Peyer's patch (tissue), 4 donors: ENCODE measurements around the gene ZNF576.

ENCODE experiments used
- CTCF ChIP-seq, 6 experiments: fragments of 450-650 bp in 4 of 6; fragments of 200-600 bp in 2 of 6; sonication (generic) in 1 of 6; IDR thresholded peaks; one replicate each; pipeline ENCODE4 v1.5.1; 2017 to 2019; ENCODE audit warnings: antibody characterized with exemption in 6 of 6, mild to moderate bottlenecking in 3 of 6, moderate library complexity in 1 of 6
- POLR2A ChIP-seq, 2 donors: fragments of 450-650 bp; IDR thresholded peaks; one replicate each; pipeline ENCODE4 v1.5.1; 2017; ENCODE audit warnings: antibody characterized with exemption in 2 of 2, mild to moderate bottlenecking in 2 of 2, moderate library complexity in 2 of 2

DNA sequence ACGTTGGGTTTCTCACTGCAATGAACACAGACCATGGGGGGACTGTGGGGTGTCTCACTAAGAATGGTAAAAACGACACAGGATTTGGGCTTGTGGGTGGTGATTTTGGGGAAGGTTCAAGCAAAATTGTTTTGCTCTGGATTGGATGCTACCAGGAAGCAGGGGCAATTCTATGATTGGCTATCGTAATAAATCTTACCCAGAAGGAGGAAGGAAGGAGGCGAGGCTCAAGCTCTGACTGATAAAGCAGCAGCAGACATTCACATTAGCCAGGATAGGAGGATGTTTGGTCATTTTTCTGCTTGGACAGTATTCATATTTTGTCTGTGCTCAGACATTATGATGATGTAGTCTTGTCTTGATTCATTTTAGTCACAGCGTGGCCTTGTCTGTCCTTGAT lies 1.5 kb downstream of the ZNF576 start:
- no peak for TF ChIP-seq CTCF (IDR thresholded peaks at IDR 0.05)
- no peak for TF ChIP-seq POLR2A (IDR thresholded peaks at IDR 0.05)
